ENCODE measurements around the gene WDR81.

WDR81 gene

GRCh38 chr17:1779571-1780131 lies 55.1 kb downstream of the WDR81 start:
- DNase-seq (ENCODE audit: low read depth in 2 of 2): no peak

- no peak for DNase-seq (ENCODE audit: low read depth in 2 of 2)
Measured at GRCh38 chr17:1782171-1782567, 57.7 kb downstream of the WDR81 start.

- no peak for DNase-seq (ENCODE audit: low read depth in 2 of 2)
Measured at GRCh38 chr17:1783271-1783670, 58.8 kb downstream of the WDR81 start.

- DNase-seq (ENCODE audit: low read depth in 2 of 2): no peak
Measured at GRCh38 chr17:1783834-1784611, 59.5 kb downstream of the WDR81 start.

GRCh38 chr17:1785930-1786329 lies 61.4 kb downstream of the WDR81 start:
- DNase-seq (ENCODE audit: low read depth in 2 of 2): no peak

GRCh38 chr17:1786708-1787107 lies 62.2 kb downstream of the WDR81 start:
- no peak for DNase-seq (ENCODE audit: low read depth in 2 of 2)

- DNase-seq (ENCODE audit: low read depth in 2 of 2): no peak
Measured at GRCh38 chr17:1787301-1787902, 62.9 kb downstream of the WDR81 start.

Measured in activated CD4-positive, alpha-beta T cell treated with anti-CD3 and anti-CD28 coated beads for 24 hours (primary cell).